ENCODE results near the gene PHF2.

Gene PHF2

GRCh38 chr9:93708987-93709302 lies 132.6 kb downstream of the PHF2 start:
- Histone ChIP-seq H3K36me3 (no peaks in the 10 kb centered on the region), H3K27ac (no peak overlapping the region)

GRCh38 chr9:93709600-93710369 lies 133.4 kb downstream of the PHF2 start:
- peaks cover 0 to 8% (median 5%) of the 10 kb centered on the region in 3 donors for H3K9me3 ChIP-seq
- DNase-seq, result no peak
- H3K4me3 ChIP-seq, result no peak overlapping the region
- H3K27ac ChIP-seq, result no peak overlapping the region
- H3K4me1 ChIP-seq, result no peaks in the 10 kb centered on the region
- H3K36me3 ChIP-seq, result no peaks in the 10 kb centered on the region
- no peak for TF ChIP-seq CTCF (IDR thresholded peaks at IDR 0.05)
- intact Hi-C loops (cut with DNase I; ENCODE audit: low total_unique reads), result loop anchor here (5.0 kb wide), 1 partner anchor 477 kb away; no protein-coding TSS in a partner anchor
- no peaks in the 10 kb centered on the region for H3K27me3 ChIP-seq

More at GRCh38 chr9:93708987-93709302, 132.6 kb downstream of the PHF2 start:
- H3K27me3 ChIP-seq, result no peaks in the 10 kb centered on the region
- intact Hi-C loops (cut with DNase I; ENCODE audit: low total_unique reads), result no loop called here
- peaks cover 0 to 8% (median 5%) of the 10 kb centered on the region in 3 donors for H3K9me3 ChIP-seq
- TF ChIP-seq CTCF (IDR thresholded peaks at IDR 0.05), result no peak
- no peak overlapping the region for H3K4me3 ChIP-seq
- no peaks in the 10 kb centered on the region for H3K4me1 ChIP-seq
- no peak for DNase-seq

- no peak for DNase-seq
- no peak for TF ChIP-seq CTCF (IDR thresholded peaks at IDR 0.05)
- Histone ChIP-seq H3K36me3 (no peaks in the 10 kb centered on the region), H3K9me3 (peaks cover 0 to 9% (median 3%) of the 10 kb centered on the region in 3 donors), H3K4me3 (no peak overlapping the region), H3K4me1 (no peaks in the 10 kb centered on the region), H3K27me3 (no peaks in the 10 kb centered on the region), H3K27ac (no peak overlapping the region)
- intact Hi-C loops (cut with DNase I; ENCODE audit: low total_unique reads), result loop anchor here (5.0 kb wide), 1 partner anchor 478 kb away; no protein-coding TSS in a partner anchor
Measured at GRCh38 chr9:93710370-93710723, 134.0 kb downstream of the PHF2 start.

- peaks cover 0 to 10% (median 0%) of the 10 kb centered on the region in 3 donors for H3K9me3 ChIP-seq
- H3K27me3 ChIP-seq, result no peaks in the 10 kb centered on the region
- no peak for DNase-seq
- H3K36me3 ChIP-seq, result no peaks in the 10 kb centered on the region
- H3K27ac ChIP-seq, result no peak overlapping the region
- H3K4me3 ChIP-seq, result no peak overlapping the region
- no peak for TF ChIP-seq CTCF (IDR thresholded peaks at IDR 0.05)
- intact Hi-C loops (cut with DNase I; ENCODE audit: low total_unique reads), result loop anchor here (5.0 kb wide), 1 partner anchor 479 kb away; no protein-coding TSS in a partner anchor
- H3K4me1 ChIP-seq, result no peaks in the 10 kb centered on the region
Measured at GRCh38 chr9:93711002-93711401, 134.6 kb downstream of the PHF2 start.

GRCh38 chr9:93712896-93713295 lies 136.5 kb downstream of the PHF2 start:
- intact Hi-C loops (cut with DNase I; ENCODE audit: low total_unique reads), result loop anchor here (5.0 kb wide), 1 partner anchor 481 kb away; no protein-coding TSS in a partner anchor
- Histone ChIP-seq H3K4me1 (no peaks in the 10 kb centered on the region), H3K27me3 (no peaks in the 10 kb centered on the region), H3K9me3 (peaks cover 0 to 4% (median 0%) of the 10 kb centered on the region in 3 donors), H3K36me3 (no peaks in the 10 kb centered on the region), H3K27ac (no peak overlapping the region), H3K4me3 (no peak overlapping the region)
- DNase-seq, result no peak
- TF ChIP-seq CTCF (IDR thresholded peaks at IDR 0.05), result no peak

All from tibial artery (tissue), 4 donors.